NB4 (cell line): ENCODE results near the gene ITPK1.

Source experiments
- DNase-seq: peaks from one replicate; pipeline ENCODE4 v3.0.0; 2010; ENCODE audit warnings: low read depth
- H3K4me3 ChIP-seq: one replicate; pipeline ENCODE4 v1.5.1; 2011; ENCODE audit warnings: mild to moderate bottlenecking, low read depth, low read length, moderate library complexity
- CTCF ChIP-seq: IDR thresholded peaks from one replicate; pipeline ENCODE4 v1.5.1; 2012; ENCODE audit warnings: low read depth, low read length
- MAX ChIP-seq: IDR thresholded peaks from 2 replicates; pipeline ENCODE4 v1.6.1; 2011; ENCODE audit warnings: low read depth, low read length
- MYC ChIP-seq: IDR thresholded peaks from 2 replicates; pipeline ENCODE4 v1.6.1; 2011; ENCODE audit warnings: low read depth, low read length
- POLR2A ChIP-seq: IDR thresholded peaks from 2 replicates; pipeline ENCODE4 v1.6.1; 2011; ENCODE audit warnings: mild to moderate bottlenecking; ENCODE audit not compliant: insufficient read length; ENCODE audit errors: extremely low read depth

Gene ITPK1

GRCh38 chr14:92984896-92985295 lies 130.8 kb downstream of the ITPK1 start:
- DNase-seq, result no peak
- TF ChIP-seq POLR2A (no peak), MYC (no peak), MAX (no peak), CTCF (no peak)

GRCh38 chr14:92984082-92984788 lies 131.5 kb downstream of the ITPK1 start:
- DNase-seq, result no peak
- H3K4me3 ChIP-seq, result no peak overlapping the region
- TF ChIP-seq MAX, result no peak
- no peak for TF ChIP-seq POLR2A
- no peak for TF ChIP-seq MYC
- no peak for TF ChIP-seq CTCF

More at GRCh38 chr14:92984896-92985295, 130.8 kb downstream of the ITPK1 start:
- no peak overlapping the region for H3K4me3 ChIP-seq

GRCh38 chr14:92982956-92983355 lies 132.8 kb downstream of the ITPK1 start:
- no peak for DNase-seq
- TF ChIP-seq CTCF (no peak), POLR2A (no peak), MAX (no peak), MYC (no peak)

GRCh38 chr14:92981726-92982125 lies 134.0 kb downstream of the ITPK1 start:
- no peak for DNase-seq
- no peak overlapping the region for H3K4me3 ChIP-seq
- no peak for TF ChIP-seq MAX
- no peak for TF ChIP-seq CTCF
- TF ChIP-seq POLR2A, result no peak
- TF ChIP-seq MYC, result no peak

More at GRCh38 chr14:92982956-92983355, 132.8 kb downstream of the ITPK1 start:
- H3K4me3 ChIP-seq, result no peak overlapping the region

DNA sequence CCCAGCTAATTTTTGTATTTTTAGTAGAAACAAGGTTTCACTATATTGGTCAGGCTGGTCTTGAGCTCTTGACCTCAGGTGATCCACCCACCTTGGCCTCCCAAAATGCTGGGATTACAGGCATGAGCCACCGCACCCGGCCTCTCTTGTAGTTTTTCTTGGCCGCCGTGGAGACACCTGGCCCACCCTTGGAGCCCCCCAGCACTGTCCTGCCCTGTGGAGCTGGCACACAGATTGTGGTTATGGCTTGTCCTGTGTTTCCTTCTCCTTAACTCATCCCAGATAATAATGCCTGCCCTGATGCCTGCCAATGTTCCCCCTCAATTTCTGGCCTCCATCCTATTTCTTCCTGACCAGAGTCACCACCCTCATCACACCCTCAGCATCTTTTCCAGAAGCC lies 134.9 kb downstream of the ITPK1 start:
- no peak overlapping the region for H3K4me3 ChIP-seq
- TF ChIP-seq MYC (no peak), POLR2A (no peak)
- DNase-seq, result no peak

DNA sequence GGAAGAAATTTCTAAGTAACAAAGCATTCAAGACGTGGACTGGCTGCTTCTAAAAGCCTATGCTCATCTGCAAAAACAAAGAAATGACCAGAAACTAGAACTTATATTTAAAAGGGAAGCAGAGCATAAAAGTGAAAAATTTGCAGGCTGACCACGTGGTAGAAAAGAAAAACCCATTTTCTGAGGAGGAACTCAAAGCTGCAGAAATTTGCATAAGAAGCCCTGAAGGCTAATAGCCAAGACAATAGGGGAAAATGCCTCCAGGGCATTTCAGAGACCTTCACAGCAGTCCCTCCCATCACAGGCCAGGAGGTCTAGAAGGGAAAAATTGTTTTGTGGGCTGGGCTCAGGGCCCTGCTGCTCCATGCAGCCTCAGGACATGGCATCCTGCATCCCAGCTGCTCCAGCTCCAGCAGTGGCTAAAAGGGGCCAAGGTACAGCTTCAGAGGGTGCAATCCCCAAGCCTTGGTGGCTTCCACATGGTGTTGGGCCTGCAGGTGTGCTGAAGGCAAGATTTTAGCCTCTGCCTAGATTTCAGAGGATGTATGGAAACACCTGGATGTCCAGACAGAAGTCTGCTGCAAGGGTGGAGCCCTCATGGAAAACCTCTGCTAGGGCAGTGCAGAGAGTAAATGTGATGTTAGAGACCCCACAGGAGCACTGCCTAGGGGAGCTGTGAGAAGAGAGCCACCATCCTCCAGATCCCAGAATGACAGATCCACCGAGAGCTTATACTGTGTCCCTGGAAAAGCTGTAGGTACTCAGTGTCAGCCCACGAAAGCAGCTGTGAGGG lies 137.3 kb downstream of the ITPK1 start:
- DNase-seq, result no peak
- no peak for TF ChIP-seq MAX
- TF ChIP-seq MYC, result no peak
- TF ChIP-seq POLR2A, result no peak
- TF ChIP-seq CTCF, result no peak
- H3K4me3 ChIP-seq, result no peak overlapping the region
